ENCODE results near the gene UGP2.

The UGP2 gene

GRCh38 chr2:63840081-63840784, 1.5 kb upstream of the UGP2 start:
- peak overlapping the region; percentile 96 for H3K4me3 ChIP-seq (replicated peaks; ENCODE audit: low read depth, low read length)
- no peak for DNase-seq (ENCODE audit: low read depth)
- no peak for TF ChIP-seq CTCF (IDR thresholded peaks at IDR 0.05; ENCODE audit: low read length, missing control alignments)

GRCh38 chr2:63840785-63841253, 877 bp upstream of the UGP2 start:
- no peak for TF ChIP-seq CTCF (IDR thresholded peaks at IDR 0.05; ENCODE audit: low read length, missing control alignments)
- peak; percentile 98 for DNase-seq (ENCODE audit: low read depth)
- H3K4me3 ChIP-seq (replicated peaks; ENCODE audit: low read depth, low read length), result peak overlapping the region; percentile 96

GRCh38 chr2:63842149-63843061, 709 bp downstream of the UGP2 start:
- DNase-seq (ENCODE audit: low read depth), result peak; percentile 80
- peak overlapping the region; percentile 96 for H3K4me3 ChIP-seq (replicated peaks; ENCODE audit: low read depth, low read length)
- TF ChIP-seq CTCF (IDR thresholded peaks at IDR 0.05; ENCODE audit: low read length, missing control alignments), result no peak

GRCh38 chr2:63843093-63843492, 1.4 kb downstream of the UGP2 start:
- TF ChIP-seq CTCF (IDR thresholded peaks at IDR 0.05; ENCODE audit: low read length, missing control alignments), result no peak
- H3K4me3 ChIP-seq (replicated peaks; ENCODE audit: low read depth, low read length), result peak overlapping the region; percentile 96
- DNase-seq (ENCODE audit: low read depth), result no peak

- no peak for DNase-seq (ENCODE audit: low read depth)
- peak overlapping the region; percentile 96 for H3K4me3 ChIP-seq (replicated peaks; ENCODE audit: low read depth, low read length)
- TF ChIP-seq CTCF (IDR thresholded peaks at IDR 0.05; ENCODE audit: low read length, missing control alignments), result no peak
Measured at GRCh38 chr2:63843791-63844190, 2.1 kb downstream of the UGP2 start.

GRCh38 chr2:63844616-63845015, 2.9 kb downstream of the UGP2 start:
- H3K4me3 ChIP-seq (replicated peaks; ENCODE audit: low read depth, low read length), result no peak overlapping the region

More at GRCh38 chr2:63844616-63845015, 2.9 kb downstream of the UGP2 start:
- no peak for TF ChIP-seq CTCF (IDR thresholded peaks at IDR 0.05; ENCODE audit: low read length, missing control alignments)
- no peak for DNase-seq (ENCODE audit: low read depth)
